ENCODE data around the gene SLMAP.

GRCh38 chr3:57918123-57918837 lies 162.2 kb downstream of the SLMAP start:
- TF ChIP-seq CTCF (IDR thresholded peaks at IDR 0.05) (no peak), POLR2A (IDR thresholded peaks at IDR 0.05; ENCODE audit: low read depth) (no peak)

Measured in esophagus muscularis mucosa (tissue), 3 donors.